AG04449 (cell line): ENCODE measurements around the gene OLFML3.

Source experiments
- CTCF ChIA-PET: fragments of 350-600 bp; formaldehyde crosslinking; extraction: SDS; loops from one replicate; lab custom pipeline; 2021; ENCODE audit warnings: antibody characterized with exemption; lab: Yijun Ruan, JAX
- POLR2A ChIA-PET: fragments of 400-600, 350-600 bp; formaldehyde crosslinking; extraction: SDS; loops from one replicate; lab custom pipeline; 2020; ENCODE audit warnings: antibody characterized with exemption, inconsistent platforms; lab: Yijun Ruan, JAX
- DNase-seq: peaks from one replicate; pipeline ENCODE4 v3.0.0-alpha.2; 2010; ENCODE audit warnings: low read depth, low spot score
- H3K4me3 ChIP-seq: 2 replicates; pipeline ENCODE4 v1.5.1; 2011; ENCODE audit warnings: low read depth, mild to moderate bottlenecking, control low read depth, low read length
- CTCF ChIP-seq: IDR thresholded peaks from one replicate; pipeline ENCODE4 v1.5.1; 2011; ENCODE audit warnings: mild to moderate bottlenecking, moderate library complexity, low read length, control low read depth, inconsistent platforms; ENCODE audit not compliant: insufficient read depth; ENCODE audit errors: missing control alignments

OLFML3 gene

GRCh38 chr1:114026797-114027196, 47.5 kb downstream of the OLFML3 start:
- CTCF ChIA-PET = no interaction called here
- H3K4me3 ChIP-seq = no peak overlapping the region
- TF ChIP-seq CTCF = no peak
- POLR2A ChIA-PET = no interaction called here
- DNase-seq = no peak
